GM21423 (cell line): Measurements from ENCODE around the gene ITIH5.

ENCODE experiments used
- ATAC-seq: cut with Tn5 transposase; IDR thresholded peaks from one replicate; pipeline ENCODE4 v1.9.1; 2021; ENCODE audit warnings: mild to moderate bottlenecking, moderate library complexity; ENCODE audit not compliant: unreplicated experiment

The ITIH5 gene

DNA sequence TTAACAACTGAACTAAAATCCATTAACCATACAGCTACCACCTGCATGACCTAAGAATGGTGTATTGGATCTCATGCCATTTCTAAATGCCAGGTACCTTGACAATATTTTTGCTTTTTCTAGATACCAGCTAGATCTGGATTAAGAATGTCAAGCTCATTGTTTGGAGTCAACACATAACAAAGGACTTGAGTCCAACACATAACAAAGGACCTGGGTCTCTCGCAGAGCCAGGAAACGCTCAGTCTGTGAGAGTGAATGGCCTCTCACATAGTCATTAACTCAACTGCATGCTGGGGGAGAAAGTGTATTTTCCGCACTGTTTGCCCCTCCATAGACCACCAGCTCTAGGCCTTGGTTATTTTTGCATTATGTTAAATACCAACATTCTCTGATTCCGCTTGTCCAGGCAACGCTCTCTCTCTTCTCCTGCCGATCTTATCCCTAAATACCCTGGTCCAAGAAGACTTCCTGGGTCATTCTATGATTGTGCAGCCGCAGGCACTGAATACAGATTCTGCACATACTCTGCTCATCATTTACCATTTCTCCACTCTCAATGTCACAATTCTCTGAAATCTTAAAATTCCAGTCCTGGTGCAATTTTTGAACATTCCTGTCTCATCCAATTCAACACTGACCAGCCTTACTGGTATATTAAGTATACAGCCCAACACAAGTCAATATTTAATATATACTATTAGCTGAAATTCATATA, 31.2 kb downstream of the ITIH5 start:
- no peak for ATAC-seq

DNA sequence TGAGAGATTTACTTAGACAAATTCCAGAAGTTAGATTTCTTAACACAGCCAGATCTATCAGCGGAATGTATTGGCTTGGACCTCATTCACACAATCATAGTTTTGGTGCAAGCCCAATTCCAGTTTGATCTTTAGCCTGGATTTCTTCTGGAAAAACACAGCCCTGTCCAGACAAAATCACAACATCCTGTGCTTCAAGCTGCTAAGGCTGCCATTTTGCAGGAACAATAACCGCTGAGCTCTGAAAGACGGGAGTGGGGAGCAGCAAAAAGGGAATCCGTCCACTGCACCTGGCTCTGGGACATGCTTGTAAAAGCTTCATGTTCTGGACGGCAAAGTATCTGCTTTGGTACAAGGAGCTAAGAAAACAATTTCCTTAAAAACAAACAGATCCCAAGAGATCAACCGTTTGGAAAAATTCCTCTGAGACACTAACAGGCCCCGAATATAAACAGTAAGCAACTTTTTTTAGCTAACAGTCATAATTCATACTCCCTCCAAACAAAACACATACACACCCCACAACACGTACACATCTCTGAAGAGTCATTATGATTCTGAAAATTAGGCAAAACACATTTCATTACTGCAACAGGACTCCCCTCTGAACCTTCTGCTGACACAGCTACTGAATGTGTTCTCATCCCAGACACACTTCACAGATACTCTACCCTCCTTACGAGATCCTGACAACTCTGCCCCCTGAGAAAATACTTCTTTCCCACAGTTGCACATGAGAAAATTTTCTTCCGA, 32.4 kb downstream of the ITIH5 start:
- ATAC-seq: no peak

DNA sequence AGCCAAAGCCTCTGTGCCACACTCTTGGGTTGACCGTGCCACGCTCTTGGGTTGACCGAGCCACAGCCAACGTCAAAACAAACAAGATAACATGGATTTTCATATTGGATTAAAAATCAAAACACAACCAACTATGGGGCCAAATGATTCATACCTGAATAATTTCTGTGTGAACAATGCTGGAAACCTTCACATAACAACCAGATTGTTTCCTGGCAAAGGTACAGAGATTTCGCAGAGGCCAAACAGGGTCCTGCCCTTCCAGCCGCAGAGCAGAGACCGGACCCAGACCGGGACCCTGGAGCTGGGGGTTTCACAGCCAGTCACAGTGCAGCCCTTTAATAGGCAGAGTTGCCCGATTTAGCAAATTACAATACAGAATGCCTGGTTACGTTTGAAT, 40.5 kb downstream of the ITIH5 start:
- no peak for ATAC-seq

DNA sequence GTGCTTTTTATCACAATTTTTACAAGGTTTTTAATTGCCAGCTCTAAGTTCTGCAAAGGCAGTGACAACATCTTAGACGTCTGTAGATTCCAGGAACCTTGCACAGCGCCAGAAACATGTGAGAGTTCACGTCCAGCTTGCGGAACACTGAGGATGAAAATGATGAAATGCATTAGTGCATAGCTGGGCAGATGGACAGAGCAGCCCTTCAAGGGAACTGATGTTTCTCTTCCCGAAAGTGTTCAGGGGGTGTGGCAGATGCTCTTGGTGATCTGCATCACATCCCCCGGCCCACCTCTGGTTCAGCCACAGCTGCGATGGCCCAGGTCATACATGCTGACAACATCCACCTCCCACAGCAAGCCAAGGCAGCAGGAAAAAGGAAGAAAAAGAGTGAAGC, 40.9 kb downstream of the ITIH5 start:
- ATAC-seq: no peak

DNA sequence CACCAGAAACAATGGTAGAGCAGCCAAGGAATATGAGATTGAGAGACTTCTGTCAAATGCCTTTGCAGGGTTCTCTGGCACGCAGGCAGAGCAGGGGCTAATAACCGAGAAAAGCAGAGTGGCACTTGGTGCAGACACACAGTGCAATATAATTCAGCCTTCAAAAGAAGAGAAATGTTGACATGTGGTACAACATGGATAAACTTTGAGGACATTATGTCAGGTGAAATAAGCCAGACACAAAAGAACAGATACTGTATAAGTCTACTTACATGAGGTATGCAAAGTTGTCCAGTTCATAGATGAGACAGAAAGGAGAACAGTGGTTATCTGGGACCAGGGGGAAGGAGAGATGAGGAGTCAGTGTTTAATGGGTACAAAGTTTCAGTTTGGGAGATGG, 41.8 kb downstream of the ITIH5 start:
- no peak for ATAC-seq

DNA sequence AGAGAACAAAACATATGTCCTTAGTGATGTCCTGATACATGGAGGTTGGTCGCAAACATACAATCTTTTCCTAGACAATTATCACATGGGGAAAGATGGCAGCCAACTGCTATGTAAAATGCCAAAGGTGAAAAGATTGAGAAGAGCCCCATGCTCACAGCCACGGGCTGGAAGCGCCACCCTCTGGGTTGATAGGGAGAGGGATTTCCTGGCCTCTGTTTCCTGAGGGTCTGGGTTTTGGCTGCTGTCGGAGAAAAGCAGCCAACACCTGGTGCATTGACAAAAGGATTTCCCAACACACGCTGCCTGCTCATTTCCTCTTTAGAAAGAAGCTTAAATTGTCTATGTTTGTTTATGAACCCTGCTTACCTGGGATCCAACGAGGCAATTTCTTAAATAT, 43.8 kb downstream of the ITIH5 start:
- ATAC-seq: no peak

DNA sequence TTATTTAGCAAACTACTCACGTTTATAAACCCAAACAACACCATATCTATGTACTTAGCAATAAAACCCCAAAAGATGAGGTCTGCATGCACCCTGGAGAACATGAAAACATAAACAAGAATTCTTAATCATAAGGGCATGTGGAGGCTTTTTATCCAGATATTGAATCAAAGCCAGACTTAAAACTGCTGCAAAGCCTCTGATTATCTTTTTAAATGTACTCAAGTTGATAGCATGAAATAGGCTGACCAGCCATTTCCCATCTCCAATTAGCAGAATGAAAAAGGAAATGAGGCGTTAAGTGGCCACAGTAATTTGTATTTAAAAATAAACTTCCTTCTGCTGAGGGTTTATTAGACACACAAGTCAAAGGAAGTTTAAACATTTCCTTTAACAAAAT, 48.3 kb downstream of the ITIH5 start:
- no peak for ATAC-seq

DNA sequence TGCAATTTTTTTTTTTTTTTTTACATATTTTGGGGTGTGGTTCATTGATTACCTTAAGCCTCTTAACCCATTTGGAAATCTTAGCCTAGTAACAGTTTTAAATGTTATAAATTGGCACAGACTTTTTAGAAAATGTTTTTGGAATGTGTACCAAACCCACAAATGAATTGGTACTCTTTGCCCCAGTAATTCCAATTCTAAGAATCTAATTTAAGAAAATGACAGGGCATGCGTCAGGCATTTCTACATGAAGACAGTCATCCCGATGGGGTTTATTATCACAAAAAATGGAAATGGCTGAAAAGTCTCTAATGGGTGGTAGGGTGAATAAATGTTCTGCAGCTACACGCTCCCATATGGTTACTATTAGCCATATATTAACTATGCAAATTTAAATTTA, 54.9 kb downstream of the ITIH5 start:
- ATAC-seq: no peak

DNA sequence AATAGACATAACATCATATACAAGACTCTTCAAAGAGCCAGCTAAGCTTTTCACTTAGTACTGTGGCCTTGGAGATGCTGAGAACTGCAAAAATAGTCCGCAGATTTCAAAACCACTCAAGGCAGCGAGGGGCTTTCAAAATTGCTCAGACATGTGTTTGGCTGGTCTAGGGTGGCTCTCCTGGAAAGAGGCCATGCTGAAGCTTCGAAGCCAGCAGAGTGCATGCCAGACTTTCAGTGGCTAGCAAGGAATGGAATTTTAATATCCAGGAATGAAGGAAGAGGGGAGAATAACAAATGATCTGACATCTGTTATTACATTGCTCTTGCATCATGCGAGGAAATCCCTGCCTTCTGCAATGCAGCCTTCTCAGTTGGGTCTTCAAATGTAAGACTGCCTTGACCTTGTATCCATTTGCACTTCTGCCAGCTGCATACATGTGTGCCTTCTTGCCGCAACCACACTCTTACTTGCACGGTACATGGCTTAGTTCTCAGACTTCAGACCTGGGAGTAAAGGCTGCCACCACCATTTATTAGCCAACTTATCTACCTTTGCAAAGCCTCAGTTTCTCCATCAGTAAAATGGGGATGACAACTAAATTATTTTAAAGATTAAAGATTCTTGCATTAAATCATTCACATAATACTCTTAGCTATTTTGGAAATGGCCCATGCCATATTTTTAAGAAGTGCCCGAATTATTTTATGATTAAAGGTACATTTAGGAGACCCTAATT, 55.9 kb downstream of the ITIH5 start:
- no peak for ATAC-seq

DNA sequence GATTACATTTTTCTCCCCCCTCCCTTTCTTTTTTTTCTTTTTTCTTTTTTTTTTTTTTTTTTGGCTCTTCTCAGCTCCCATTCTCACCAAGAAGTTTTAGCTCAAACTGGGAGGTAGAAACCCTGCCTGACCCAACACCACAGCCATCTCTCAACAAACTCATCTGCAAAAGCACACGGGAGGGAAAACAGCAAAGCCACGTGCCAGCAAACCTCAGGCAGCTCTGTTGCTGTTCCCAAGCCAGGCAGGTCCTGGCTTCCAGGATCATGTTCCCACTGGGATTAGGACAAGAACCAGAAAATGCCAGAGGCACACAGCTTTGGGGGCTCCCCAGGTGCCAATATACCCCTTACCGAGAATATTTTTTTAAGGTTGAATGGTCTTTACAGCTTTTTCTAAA, 56.7 kb downstream of the ITIH5 start:
- ATAC-seq: no peak

DNA sequence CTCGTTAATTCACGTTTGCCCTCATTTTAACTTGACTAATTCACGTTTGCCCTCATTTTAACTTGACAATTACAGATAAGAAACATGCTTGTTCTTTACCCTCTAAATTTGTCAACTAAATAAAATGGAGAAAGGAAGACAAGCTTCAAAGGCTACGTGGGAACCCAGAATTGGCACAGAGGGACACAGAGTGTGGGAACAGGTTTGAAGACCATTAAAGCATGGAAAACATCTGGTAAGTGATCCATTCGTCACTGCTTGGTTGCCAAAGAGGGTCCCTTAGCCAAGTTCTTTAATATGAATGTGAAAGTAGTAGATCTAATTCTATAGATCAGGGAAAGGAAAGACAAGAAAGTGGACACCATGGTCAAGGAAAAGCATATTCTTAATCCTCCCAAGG, 57.2 kb downstream of the ITIH5 start:
- ATAC-seq: no peak

DNA sequence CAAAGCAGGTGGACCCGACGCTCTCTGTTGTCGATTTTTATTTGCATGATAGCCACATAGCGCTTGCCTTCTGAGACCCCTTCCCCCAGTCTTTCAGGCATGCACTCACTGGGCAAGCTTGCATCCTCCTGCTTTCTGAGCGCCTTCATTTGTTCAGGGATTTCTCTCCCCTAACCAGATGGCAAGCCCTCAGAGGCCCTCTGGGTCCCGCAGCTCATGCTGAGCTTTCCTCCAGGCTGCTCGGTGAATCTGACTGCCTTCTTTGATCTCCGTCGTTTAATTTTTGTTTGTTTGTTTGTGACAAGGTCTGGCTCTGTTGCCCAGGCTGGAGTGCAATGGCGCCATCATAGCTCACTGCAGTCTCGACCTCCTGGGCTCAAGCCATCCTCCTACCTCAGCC, 58.8 kb downstream of the ITIH5 start:
- ATAC-seq: no peak

DNA sequence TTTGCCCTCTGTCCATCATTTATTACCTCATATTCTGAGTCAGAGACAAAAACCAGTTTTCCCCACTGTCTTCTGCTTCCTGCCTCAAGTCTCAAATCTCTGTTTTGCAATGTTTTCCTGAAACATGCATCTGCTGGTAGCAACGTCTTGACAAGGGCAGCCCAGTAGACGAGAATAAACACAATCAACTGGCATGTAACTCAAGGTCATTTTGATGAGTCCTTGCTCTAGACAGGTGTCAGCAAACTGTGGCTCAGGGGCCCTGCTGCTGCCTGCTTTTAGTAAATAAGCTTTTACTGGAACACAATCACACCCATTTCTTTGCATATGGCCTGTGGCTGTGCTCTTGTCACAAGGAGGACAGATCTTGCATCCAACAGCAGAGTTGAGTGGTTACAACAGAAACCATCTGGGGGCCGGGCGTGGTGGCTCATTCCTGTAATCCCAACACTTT, 59.8 kb downstream of the ITIH5 start:
- ATAC-seq: no peak

DNA sequence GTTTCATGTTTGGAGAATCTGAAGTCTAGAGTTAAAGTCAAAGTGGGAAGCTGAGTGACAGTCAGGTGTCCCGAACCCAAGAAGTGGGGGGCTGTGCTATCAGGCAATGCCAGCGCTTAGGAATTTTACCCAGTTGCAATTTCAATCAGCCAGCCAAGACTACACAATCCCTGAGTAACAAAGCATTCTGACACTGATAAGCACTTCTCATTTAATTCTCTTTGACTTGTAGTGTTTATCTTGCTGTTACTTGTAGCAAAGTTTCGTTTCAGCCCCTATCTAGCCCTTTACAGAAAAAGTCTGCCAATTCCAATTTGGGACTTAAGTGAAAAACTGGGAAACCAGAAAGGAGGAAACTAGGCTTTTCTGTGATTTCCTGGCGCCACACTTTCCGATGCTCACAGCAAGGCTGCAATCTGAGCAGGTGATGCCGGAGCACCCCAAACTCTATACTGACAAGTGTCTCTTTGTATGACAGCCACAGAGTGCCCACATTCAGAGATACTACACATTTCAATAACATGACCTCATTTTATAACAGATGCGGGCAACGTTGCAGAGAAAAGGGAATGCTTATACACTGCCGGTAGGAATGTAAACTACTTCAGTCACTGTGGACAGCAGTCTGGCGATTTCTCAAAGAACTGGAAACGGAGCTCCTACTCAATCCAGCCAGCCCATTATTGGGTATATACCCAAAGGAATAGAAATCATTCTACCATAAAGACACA, 61.0 kb downstream of the ITIH5 start:
- ATAC-seq: no peak

DNA sequence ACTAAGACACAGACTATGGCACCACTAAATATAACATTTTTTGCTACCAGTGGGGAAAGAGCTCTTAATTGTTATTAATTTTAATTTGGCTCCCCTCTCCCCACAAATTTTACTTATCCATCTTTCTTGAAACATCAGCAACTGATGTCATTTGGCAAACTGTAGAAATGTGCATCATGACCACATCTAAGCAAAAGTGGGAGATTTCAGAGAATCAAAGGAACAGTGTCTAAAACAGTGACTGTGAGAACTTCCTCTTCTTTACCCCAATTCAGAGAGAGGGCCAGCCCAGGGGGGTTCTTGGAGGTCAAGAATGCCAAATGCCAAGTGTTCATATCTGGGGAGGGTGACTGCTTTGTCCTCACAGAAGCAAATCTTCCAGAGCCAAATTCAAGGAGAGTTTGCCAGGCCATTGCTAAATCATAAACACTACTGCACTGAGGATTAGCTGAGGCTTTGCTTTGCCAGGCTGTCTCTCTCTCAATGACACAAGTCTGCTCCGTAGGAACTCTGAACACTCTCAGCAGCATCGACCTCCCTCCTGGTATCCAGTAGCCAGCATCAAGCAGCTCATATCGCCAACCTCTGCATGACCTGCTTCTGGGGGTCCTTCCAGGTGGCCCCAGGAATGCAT, 65.6 kb downstream of the ITIH5 start:
- ATAC-seq: no peak

DNA sequence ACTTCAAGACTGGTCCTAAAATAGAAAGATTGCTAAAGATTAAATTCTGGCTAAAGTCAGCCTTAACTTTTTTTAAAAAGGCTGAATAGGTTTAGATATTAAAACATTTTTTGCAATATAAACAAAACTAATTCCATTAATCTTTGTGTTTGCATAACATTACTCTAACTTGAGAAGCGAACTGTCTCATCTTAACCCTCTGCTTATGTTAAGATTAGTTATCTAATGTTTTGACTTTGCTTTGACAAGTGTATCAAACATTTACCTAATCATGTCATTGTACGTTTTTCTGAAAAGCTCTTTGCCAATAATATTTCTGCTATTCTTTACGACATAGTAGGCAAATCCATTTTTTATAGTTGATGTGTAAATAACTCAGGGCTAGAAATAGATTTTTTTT, 68.0 kb downstream of the ITIH5 start:
- no peak for ATAC-seq

DNA sequence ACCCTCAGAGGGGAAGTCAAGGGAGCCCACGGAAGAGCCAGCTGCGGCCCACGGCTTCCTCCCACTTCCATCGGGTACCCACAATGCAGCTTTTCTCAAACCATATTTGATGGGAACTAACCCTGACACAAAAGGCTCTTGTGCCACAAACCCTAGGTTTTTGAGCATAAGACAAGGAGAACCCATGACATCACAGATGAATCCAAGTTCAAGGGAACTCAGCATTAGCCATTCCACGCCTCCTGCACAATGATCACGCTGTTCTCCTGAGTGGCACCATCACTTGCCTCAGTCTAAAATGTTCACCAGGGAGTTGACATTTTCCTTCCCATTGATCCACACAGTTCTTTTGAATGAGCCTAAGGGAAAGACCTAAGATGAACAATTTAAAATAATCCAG, 70.4 kb downstream of the ITIH5 start:
- ATAC-seq: no peak

DNA sequence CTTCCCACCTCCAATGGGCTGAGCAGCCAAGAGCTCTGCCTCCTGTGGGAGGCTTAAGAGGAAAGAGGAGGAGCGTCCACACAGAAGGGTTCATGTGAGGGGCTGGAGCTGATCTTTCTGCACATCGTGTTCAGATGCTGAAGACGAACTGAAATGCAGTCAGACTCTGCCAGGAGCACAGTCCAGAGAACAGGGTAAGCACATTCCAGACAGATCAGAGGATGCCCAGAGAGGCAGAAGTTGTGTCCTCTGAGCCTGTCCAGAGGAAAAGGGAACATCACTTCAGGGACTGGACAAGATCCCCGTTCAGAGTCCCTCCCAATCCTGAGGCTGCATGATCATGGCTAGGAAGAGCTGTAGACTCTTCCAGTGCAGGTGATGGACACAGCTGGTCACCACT, 72.9 kb downstream of the ITIH5 start:
- ATAC-seq: no peak

DNA sequence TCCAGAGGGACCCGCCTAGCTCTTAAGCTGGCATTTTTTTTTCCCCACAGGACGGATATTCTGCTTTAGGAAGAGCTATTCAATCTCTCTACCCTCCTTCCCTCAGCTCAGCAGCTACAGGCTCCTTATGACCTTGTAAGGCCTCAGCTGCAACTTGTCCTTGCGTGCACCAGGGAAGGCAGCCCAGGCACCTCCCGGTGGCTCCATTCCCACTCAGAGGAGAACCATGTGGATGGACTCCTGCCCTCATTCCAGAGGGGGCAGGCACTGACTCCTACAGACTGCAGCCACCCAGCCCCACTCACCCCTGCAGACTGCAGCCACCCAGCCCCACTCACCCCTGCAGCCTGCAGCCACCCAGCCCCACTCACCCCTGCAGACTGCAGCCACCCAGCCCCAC, 73.7 kb downstream of the ITIH5 start:
- no peak for ATAC-seq

DNA sequence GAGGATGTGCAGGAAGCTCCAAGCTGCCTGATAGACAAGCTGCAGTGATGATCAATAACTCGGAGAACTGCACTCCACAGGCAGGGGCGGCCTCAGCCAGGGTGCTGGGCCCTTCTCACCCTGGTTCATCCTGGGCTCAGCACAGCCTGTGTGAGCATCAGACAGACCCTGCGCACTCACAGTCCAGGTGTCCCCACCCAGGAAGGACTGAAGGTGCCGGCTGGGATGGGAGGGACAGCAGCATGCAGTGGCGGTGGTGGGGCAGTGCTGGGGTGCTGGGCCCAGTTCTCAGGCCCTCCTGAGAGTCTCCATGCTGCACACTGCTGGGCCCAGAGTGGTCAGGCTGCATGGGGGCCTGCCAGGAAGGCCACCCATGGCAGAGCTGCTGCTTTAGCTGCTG, 74.1 kb downstream of the ITIH5 start:
- no peak for ATAC-seq

DNA sequence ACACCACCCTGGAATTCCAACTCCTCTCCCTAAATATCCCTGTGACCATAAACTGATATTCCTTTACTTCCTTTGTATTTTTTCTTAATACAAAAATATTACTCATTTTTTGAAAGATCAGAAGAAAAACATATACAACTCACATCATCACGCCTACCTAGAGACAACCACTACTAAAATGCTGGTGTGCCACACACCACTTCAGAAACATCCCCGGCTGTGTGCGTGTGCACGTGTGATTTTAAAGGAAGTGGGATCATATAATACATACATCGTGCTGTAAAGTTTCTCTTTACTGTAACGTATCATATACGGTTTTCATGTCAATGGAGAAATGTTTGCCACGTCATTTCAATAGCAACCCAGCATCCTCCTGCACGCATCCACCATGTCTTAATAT, 76.5 kb downstream of the ITIH5 start:
- no peak for ATAC-seq
